NCI-H2081 treated with DMSO at 0.1 percent for 48 hours (cell line): ENCODE data around the gene RFX3.

Experiments used
- DNase-seq: peaks from one replicate; lab custom pipeline; 2025; lab: John Stamatoyannopoulos, UW

Gene RFX3

GRCh38 chr9:3271581-3271980 lies 254.2 kb downstream of the RFX3 start:
- no peak for DNase-seq

GRCh38 chr9:3271157-3271556 lies 254.6 kb downstream of the RFX3 start:
- no peak for DNase-seq

GRCh38 chr9:3268223-3268622 lies 257.6 kb downstream of the RFX3 start:
- DNase-seq: no peak

- no peak for DNase-seq
These were observed 262.1 kb downstream of the RFX3 start for GRCh38 chr9:3263698-3264097.

- DNase-seq: no peak
These were observed 262.8 kb downstream of the RFX3 start for GRCh38 chr9:3262826-3263529.

GRCh38 chr9:3261484-3261883 lies 264.3 kb downstream of the RFX3 start:
- DNase-seq: no peak

- no peak for DNase-seq
These were observed 269.1 kb downstream of the RFX3 start for GRCh38 chr9:3256571-3257330.

GRCh38 chr9:3251309-3251708 lies 274.5 kb downstream of the RFX3 start:
- no peak for DNase-seq

GRCh38 chr9:3250741-3251140 lies 275.1 kb downstream of the RFX3 start:
- no peak for DNase-seq

GRCh38 chr9:3247211-3247610 lies 278.6 kb downstream of the RFX3 start:
- no peak for DNase-seq

GRCh38 chr9:3246241-3246640 lies 279.6 kb downstream of the RFX3 start:
- no peak for DNase-seq

- DNase-seq: no peak
These were observed 280.7 kb downstream of the RFX3 start for GRCh38 chr9:3244963-3245653.

GRCh38 chr9:3243683-3244082 lies 282.1 kb downstream of the RFX3 start:
- no peak for DNase-seq

- DNase-seq: no peak
These were observed 284.5 kb downstream of the RFX3 start for GRCh38 chr9:3241290-3241689.

GRCh38 chr9:3240656-3241268 lies 285.0 kb downstream of the RFX3 start:
- peak; percentile 20 for DNase-seq

- no peak for DNase-seq
These were observed 286.6 kb downstream of the RFX3 start for GRCh38 chr9:3239240-3239639.

GRCh38 chr9:3238236-3238635 lies 287.6 kb downstream of the RFX3 start:
- no peak for DNase-seq

- no peak for DNase-seq
These were observed 288.7 kb downstream of the RFX3 start for GRCh38 chr9:3237121-3237520.

- DNase-seq: no peak
These were observed 290.3 kb downstream of the RFX3 start for GRCh38 chr9:3235497-3235896.

GRCh38 chr9:3224931-3225330 lies 300.9 kb downstream of the RFX3 start:
- DNase-seq: no peak

- DNase-seq: no peak
These were observed 310.1 kb downstream of the RFX3 start for GRCh38 chr9:3215658-3216057.

GRCh38 chr9:3214741-3215140 lies 311.1 kb downstream of the RFX3 start:
- no peak for DNase-seq
